HG03439 (cell line): ENCODE measurements around the gene TBX15.

ENCODE experiments used
- ATAC-seq: cut with Tn5 transposase; IDR thresholded peaks from one replicate; pipeline ENCODE4 v1.9.1; 2021; ENCODE audit warnings: mild to moderate bottlenecking, moderate library complexity; ENCODE audit not compliant: unreplicated experiment

The TBX15 gene

GRCh38 chr1:118899340-118899739 is 88.8 kb downstream of the TBX15 start:
- ATAC-seq = no peak

DNA sequence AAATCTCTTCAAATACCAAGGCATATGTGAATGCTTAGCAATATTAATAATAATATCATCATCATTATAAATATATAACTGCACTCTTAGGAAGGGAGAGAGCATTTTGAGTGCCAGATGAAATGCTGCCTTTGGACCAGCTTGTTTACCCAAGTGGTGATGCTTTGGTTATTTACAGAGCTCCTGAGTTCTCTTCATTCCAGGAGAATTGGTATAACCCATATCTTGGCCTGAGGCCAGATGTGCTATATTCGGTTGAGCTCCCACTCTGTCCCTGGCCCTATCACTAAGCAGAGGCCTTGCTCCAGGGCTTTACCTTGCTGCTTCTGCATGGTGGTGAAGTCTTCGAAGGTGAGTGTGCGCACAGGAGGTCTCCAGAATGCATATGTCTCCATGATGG is 89.4 kb downstream of the TBX15 start:
- no peak for ATAC-seq

DNA sequence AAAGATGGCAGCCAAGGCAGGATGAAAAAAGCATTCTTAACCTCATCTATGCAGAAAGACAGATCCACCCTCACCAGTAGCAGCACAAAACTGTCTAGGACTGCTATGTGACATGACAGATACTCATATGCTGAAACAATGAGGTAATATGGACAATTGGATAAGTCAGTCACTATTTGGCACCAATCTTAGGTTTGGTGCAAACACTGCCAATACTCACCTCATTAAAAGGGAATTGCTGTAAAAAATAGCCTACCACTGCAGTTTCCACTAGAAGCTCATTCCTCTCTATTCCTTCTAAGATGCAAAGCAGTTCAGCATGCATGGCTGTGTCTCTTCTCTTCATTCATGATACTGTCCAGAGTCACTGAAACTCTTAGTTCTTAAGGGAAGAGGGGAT is 91.7 kb downstream of the TBX15 start:
- no peak for ATAC-seq

GRCh38 chr1:118894836-118895235 is 93.3 kb downstream of the TBX15 start:
- no peak for ATAC-seq

GRCh38 chr1:118890851-118891384 is 97.2 kb downstream of the TBX15 start:
- ATAC-seq = no peak

GRCh38 chr1:118884946-118885345 is 103.2 kb downstream of the TBX15 start:
- ATAC-seq = no peak

DNA sequence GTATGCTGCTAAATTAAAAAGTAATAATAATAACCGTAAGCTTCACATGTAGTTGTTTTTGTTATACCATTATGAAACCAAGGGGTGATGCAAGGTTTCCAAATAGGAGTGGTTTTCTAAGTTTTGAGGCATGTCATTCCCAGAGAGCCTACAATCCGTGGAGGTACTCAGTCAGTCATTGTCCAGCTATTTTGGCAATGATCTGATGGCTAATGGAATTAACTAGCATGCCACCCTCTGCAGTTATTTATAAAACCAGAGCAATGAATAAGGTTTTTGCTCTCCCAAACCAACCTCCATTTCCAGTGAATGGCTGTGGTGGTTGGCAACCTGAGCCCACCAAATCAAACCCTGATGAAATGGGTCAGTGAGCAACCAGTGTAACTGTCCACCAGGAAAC is 106.4 kb downstream of the TBX15 start:
- no peak for ATAC-seq

- no peak for ATAC-seq
Measured at GRCh38 chr1:118878661-118879060, 109.5 kb downstream of the TBX15 start.

DNA sequence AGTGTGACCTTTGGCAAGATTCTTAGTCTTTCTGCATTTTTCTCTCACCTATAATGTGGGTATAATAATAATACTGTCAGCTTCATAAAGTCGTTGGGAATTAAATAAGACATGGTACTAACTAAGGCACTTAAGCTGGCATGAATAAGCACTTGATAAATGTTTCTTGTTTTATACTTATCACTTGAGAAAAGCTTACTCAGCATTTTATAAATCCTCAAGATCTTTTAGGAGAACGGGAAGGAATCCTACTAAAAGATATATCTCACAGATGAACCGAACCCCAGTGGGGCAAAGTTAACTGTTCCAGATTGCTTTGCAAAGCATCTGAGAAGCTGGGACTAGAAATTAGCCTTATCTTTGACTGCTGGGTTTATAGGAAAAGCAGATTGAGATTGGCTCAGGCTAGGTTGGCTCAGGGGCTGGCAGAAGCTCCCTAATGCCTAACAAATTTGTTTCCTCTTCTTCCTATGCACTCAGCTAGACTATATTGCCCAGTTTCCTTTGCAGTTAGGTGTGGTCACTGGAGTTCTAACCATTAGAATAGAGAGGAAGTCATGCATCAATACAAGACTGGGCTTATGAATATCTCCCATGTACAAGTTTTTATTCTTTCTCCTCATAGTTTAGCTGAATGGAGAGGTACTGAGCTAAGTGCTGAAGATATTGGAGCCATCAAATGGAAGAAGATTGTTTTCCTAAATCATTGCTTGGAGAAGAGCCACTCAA is 110.3 kb downstream of the TBX15 start:
- no peak for ATAC-seq

GRCh38 chr1:118871582-118872171 is 116.5 kb downstream of the TBX15 start:
- no peak for ATAC-seq

DNA sequence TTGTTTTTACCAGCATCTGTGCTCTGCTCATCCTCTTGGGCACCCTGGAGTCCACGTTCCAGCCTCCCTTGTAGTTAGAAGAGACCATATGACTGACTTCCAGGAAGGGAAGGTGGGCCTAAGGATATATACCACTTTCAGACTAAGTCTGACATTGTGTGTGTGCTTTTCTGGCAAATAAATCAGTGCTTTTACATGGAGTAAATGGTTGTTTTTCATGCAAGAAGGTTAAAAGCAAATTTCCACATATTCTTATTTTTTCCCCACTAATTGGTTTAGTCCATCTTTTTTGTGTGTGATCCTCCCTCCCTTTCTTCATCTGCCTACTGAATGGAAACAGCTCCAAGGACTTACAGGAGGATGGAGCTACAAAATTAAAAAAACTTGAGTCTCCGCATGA is 119.8 kb downstream of the TBX15 start:
- ATAC-seq = no peak

- ATAC-seq = no peak
Measured at GRCh38 chr1:118866330-118866729, 121.8 kb downstream of the TBX15 start.

GRCh38 chr1:118863688-118864087 is 124.5 kb downstream of the TBX15 start:
- ATAC-seq = no peak

DNA sequence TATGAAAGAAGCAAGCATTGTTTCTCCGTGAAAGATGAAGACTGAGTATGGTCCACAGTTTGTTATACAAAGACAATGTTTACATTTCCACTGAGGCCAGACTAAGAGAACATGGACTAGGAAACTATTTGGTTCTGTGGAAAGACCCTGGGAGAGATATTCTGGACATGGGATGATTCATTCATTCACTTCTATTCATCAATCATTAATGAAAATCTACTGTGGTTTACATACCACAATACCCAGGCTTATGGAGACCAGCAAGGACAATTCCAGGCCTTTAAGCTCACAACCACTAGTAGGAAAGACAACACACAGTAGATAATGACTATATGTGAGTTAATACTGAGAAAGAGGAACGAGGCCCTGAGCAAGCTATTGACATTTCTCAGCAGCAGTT is 125.4 kb downstream of the TBX15 start:
- no peak for ATAC-seq

DNA sequence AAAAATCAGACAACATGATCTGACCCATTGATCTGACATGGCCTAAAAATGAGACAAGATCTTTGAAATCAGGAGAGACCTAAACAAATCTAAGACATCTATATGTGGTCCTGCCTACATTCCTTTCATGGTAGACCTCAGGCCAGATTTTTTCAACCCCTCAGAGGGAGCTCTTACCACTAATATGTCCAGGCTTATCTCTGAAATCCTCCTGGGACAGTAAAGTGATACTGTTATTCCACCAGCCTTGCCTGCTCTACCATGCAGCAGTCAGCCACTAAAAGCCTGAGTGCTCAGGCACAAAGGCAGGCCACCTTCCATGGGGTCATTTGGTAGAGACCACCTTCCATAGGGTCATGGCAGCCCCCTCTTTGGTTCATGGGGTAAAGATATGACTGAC is 126.9 kb downstream of the TBX15 start:
- ATAC-seq = no peak

DNA sequence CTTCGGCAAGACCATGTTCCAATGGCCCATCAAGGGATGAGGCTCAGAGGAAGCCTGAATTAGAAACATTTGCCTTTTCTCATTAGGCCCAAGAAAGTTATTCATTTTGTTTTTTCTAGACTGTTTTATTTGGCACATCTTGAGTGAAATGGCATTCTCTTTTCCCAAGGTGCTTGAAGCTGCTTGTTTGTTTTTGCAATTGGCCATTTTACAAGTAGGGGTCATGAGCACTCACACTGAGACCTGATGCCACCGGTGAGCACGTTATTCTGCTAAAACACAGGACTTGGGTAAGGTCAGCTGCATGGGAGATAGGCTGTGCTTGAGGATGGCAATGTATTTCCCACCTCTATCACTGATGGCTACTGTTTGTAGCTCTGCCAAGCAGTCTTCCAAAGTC is 128.1 kb downstream of the TBX15 start:
- ATAC-seq = no peak

GRCh38 chr1:118846443-118846842 is 141.7 kb downstream of the TBX15 start:
- no peak for ATAC-seq

DNA sequence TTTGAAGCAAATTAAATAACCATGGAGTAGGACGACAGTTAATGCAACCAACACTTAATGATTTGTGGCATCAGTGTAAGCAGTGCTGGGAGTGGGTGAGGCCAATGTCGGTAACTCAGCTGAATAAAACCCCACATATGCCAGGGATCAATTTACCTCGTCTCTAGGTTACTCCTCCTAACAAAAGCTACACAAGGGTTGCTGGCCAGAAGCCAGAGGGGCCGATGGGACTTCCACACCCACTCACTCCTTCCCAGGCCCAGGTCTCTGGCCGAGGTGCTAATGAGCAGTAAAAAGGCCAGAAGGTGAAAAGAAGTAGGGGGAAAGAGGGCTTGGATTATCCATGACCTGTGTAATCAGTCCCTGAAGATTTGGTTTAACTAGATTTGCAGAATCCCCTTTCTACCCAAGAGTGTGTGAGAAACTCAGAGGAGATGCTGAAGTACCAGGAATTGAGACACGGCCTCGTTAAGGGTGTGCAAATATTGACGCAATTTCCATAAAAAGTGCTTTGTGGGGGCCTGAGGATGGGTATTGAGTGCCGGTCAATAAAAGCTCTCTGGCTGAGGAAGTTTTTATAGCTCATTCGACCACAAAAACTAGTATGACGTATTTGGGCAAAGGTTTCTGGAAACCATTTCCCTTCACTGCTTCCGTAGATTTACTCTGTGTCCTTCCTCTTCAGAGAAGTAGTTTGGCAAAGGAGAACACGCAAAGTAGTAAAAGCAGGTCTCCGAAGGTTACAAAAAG is 145.5 kb downstream of the TBX15 start:
- no peak for ATAC-seq

DNA sequence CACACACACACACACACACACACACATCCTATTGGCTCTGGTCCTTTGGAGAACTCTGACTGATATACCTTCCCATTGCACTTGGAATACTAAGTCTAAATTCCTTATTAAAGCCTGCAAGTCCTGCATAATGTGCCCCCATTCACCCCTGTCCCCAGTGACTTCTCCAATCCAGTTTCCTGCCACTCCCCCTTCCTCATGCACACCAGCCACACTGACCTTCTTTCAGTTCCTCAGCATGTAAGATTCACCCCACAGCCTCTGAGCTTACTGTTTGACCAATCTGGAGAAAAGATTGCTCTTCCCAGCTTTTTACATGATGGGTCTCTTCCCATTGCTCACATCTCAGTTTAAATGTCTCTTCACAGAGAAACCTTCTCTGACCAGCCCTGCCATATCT is 146.6 kb downstream of the TBX15 start:
- ATAC-seq = no peak
